ENCODE measurements around the gene CRTC2. TPM values are rescaled to one million over a fixed set of nuclear protein-coding genes. Genes with fewer than 3 reads are reported as not detected.
A peak's percentile ranks its signal among the peaks of the same experiment; 100 is the strongest.

Gene CRTC2
- total and polyA plus RNA-seq, 9 of the 15 experiments (the other 6 are each of a cell fraction or from before 2014, with no cell fraction given): 2.7 to 26.4 (median 10.2) TPM

- TF ChIP-seq, protein P1, sequence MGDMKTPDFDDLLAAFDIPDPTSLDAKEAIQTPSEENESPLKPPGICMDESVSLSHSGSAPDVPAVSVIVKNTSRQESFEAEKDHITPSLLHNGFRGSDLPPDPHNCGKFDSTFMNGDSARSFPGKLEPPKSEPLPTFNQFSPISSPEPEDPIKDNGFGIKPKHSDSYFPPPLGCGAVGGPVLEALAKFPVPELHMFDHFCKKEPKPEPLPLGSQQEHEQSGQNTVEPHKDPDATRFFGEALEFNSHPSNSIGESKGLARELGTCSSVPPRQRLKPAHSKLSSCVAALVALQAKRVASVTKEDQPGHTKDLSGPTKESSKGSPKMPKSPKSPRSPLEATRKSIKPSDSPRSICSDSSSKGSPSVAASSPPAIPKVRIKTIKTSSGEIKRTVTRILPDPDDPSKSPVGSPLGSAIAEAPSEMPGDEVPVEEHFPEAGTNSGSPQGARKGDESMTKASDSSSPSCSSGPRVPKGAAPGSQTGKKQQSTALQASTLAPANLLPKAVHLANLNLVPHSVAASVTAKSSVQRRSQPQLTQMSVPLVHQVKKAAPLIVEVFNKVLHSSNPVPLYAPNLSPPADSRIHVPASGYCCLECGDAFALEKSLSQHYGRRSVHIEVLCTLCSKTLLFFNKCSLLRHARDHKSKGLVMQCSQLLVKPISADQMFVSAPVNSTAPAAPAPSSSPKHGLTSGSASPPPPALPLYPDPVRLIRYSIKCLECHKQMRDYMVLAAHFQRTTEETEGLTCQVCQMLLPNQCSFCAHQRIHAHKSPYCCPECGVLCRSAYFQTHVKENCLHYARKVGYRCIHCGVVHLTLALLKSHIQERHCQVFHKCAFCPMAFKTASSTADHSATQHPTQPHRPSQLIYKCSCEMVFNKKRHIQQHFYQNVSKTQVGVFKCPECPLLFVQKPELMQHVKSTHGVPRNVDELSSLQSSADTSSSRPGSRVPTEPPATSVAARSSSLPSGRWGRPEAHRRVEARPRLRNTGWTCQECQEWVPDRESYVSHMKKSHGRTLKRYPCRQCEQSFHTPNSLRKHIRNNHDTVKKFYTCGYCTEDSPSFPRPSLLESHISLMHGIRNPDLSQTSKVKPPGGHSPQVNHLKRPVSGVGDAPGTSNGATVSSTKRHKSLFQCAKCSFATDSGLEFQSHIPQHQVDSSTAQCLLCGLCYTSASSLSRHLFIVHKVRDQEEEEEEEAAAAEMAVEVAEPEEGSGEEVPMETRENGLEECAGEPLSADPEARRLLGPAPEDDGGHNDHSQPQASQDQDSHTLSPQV (IDR thresholded peaks at IDR 0.05): peak; percentile 48; the same call in 1 of the 2 replicates
- TF ChIP-seq, protein P2, sequence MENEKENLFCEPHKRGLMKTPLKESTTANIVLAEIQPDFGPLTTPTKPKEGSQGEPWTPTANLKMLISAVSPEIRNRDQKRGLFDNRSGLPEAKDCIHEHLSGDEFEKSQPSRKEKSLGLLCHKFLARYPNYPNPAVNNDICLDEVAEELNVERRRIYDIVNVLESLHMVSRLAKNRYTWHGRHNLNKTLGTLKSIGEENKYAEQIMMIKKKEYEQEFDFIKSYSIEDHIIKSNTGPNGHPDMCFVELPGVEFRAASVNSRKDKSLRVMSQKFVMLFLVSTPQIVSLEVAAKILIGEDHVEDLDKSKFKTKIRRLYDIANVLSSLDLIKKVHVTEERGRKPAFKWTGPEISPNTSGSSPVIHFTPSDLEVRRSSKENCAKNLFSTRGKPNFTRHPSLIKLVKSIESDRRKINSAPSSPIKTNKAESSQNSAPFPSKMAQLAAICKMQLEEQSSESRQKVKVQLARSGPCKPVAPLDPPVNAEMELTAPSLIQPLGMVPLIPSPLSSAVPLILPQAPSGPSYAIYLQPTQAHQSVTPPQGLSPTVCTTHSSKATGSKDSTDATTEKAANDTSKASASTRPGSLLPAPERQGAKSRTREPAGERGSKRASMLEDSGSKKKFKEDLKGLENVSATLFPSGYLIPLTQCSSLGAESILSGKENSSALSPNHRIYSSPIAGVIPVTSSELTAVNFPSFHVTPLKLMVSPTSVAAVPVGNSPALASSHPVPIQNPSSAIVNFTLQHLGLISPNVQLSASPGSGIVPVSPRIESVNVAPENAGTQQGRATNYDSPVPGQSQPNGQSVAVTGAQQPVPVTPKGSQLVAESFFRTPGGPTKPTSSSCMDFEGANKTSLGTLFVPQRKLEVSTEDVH (IDR thresholded peaks at IDR 0.05; ENCODE audit: low read depth, partially characterized antibody): peak; percentile 62
- no peak for TF ChIP-seq ELK1 (CRISPR knock-in tag; IDR thresholded peaks at IDR 0.05)
- TF ChIP-seq POLR2AphosphoS5 (IDR thresholded peaks at IDR 0.05; ENCODE audit: control insufficient read depth, insufficient read depth, low read depth, low read length): peak; percentile 67
- TF ChIP-seq TEAD4 (IDR thresholded peaks at IDR 0.05; ENCODE audit: low read length): 0 out of 2 replicates have a peak, but pooled peaks have one; percentile 14
- no peak for TF ChIP-seq TEAD4 (CRISPR knock-in tag; IDR thresholded peaks at IDR 0.05; ENCODE audit: borderline replicate concordance)
- TF ChIP-seq NFIC (IDR thresholded peaks at IDR 0.05): peak; percentile 56
- TF ChIP-seq EP300 (IDR thresholded peaks at IDR 0.05; ENCODE audit: low read length): 0 out of 2 replicates have a peak, but pooled peaks have one; percentile 13
- TF ChIP-seq, protein P3, sequence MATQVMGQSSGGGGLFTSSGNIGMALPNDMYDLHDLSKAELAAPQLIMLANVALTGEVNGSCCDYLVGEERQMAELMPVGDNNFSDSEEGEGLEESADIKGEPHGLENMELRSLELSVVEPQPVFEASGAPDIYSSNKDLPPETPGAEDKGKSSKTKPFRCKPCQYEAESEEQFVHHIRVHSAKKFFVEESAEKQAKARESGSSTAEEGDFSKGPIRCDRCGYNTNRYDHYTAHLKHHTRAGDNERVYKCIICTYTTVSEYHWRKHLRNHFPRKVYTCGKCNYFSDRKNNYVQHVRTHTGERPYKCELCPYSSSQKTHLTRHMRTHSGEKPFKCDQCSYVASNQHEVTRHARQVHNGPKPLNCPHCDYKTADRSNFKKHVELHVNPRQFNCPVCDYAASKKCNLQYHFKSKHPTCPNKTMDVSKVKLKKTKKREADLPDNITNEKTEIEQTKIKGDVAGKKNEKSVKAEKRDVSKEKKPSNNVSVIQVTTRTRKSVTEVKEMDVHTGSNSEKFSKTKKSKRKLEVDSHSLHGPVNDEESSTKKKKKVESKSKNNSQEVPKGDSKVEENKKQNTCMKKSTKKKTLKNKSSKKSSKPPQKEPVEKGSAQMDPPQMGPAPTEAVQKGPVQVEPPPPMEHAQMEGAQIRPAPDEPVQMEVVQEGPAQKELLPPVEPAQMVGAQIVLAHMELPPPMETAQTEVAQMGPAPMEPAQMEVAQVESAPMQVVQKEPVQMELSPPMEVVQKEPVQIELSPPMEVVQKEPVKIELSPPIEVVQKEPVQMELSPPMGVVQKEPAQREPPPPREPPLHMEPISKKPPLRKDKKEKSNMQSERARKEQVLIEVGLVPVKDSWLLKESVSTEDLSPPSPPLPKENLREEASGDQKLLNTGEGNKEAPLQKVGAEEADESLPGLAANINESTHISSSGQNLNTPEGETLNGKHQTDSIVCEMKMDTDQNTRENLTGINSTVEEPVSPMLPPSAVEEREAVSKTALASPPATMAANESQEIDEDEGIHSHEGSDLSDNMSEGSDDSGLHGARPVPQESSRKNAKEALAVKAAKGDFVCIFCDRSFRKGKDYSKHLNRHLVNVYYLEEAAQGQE (IDR thresholded peaks at IDR 0.05; ENCODE audit: borderline replicate concordance): peak; percentile 50; the same call in 1 of the 2 replicates
- TF ChIP-seq, protein P3 (CRISPR knock-in tag; IDR thresholded peaks at IDR 0.05; ENCODE audit: low read depth): no peak
- peak; percentile 78; the same call in 1 of the 2 replicates for TF ChIP-seq CTBP1 (IDR thresholded peaks at IDR 0.05; ENCODE audit: borderline replicate concordance)
Measured at GRCh38 chr1:153946622-153947241, 11.7 kb downstream of the CRTC2 start, which contains the start of gene DENND4B (continued).

Data from K562 (cell line).